Ovary (tissue), 3 donors: ENCODE data around the gene EFCAB10.

Experiments used
- EP300 ChIP-seq: sonication (generic); formaldehyde crosslinking; IDR thresholded peaks from one replicate; pipeline ENCODE4 v1.6.1; 2017; ENCODE audit warnings: antibody characterized with exemption
- POLR2A ChIP-seq: fragments of 450-650 bp; IDR thresholded peaks from one replicate; pipeline ENCODE4 v1.6.1; 2017; ENCODE audit warnings: antibody characterized with exemption, mild to moderate bottlenecking, moderate library complexity
- TF ChIP-seq, protein P1 (sequence below), 3 donors: fragments of 450-650 bp in 2 of 3; fragments of 200-600 bp in 1 of 3; IDR thresholded peaks; one replicate each; pipeline versions ENCODE4 v1.5.1 to v1.8.0; 2016 to 2022; ENCODE audit warnings: antibody characterized with exemption in 3 of 3, mild to moderate bottlenecking in 1 of 3
- donor health status: DM: no; HTN: no; CAD: no.

DNA sequence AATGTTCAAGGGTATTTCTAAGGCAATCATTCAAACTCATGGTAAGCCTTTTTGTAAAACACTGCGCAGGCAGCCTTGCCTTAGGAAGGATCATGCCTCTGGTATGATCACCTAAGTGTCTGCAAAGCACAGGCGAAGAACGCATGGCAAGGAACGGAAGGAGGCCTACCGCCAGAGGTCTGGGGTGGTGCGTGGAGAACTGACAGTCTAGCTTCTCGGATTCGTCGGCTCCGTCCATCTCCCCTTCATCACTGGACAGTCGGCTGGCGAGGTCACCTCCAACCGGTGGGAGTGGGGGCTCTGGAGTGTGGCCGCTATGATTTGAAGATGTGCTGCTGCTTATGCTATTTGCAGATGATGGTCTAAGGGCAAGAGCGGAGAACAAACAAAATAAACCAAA, 42.6 kb upstream of the EFCAB10 start:
- TF ChIP-seq POLR2A (no peak), EP300 (no peak)
- TF ChIP-seq, protein P1, sequence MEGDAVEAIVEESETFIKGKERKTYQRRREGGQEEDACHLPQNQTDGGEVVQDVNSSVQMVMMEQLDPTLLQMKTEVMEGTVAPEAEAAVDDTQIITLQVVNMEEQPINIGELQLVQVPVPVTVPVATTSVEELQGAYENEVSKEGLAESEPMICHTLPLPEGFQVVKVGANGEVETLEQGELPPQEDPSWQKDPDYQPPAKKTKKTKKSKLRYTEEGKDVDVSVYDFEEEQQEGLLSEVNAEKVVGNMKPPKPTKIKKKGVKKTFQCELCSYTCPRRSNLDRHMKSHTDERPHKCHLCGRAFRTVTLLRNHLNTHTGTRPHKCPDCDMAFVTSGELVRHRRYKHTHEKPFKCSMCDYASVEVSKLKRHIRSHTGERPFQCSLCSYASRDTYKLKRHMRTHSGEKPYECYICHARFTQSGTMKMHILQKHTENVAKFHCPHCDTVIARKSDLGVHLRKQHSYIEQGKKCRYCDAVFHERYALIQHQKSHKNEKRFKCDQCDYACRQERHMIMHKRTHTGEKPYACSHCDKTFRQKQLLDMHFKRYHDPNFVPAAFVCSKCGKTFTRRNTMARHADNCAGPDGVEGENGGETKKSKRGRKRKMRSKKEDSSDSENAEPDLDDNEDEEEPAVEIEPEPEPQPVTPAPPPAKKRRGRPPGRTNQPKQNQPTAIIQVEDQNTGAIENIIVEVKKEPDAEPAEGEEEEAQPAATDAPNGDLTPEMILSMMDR (IDR thresholded peaks at IDR 0.05) = no peak
